ENCODE measurements around the gene NUDT22.

NUDT22 gene

DNA sequence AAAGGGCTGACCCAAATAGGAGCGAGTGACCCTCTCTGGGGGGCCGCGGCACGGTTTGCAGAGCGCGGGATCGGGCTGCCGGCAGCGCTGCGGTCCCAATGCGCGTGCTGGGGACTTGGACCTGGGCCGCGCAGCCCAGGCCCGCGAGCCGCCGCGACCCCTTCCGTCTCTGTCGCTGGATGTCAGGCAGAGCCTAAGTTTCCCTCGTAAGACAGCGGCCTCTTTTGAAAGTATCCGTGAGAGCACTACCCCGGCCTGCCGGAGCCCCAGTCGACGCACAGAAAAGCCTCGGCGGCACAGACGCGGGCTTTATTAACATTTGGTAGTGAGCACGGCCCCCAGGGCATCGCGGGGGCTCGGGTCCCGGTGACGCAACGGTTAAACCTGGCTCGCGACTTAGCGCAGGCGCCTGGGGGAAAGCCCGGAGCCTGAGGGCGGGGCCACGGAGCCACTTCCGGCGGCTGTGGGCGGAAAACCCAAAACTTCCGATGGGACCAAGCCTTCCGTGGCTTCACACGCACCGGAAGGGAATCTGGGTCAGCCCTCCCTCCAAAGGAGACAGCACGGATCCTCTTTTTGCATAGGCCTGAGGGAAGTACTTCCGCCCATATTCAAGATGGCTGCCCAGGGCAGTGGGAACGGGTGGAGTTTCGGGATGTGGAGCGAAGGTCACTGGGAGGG, 43.6 kb downstream of the NUDT22 start:
- peak; percentile 100 for DNase-seq (ENCODE audit: low read depth in 2 of 2)

- DNase-seq (ENCODE audit: low read depth in 2 of 2) = no peak
Measured at GRCh38 chr11:64275031-64275800, 49.1 kb downstream of the NUDT22 start.

GRCh38 chr11:64275841-64276240, 49.8 kb downstream of the NUDT22 start:
- DNase-seq (ENCODE audit: low read depth in 2 of 2) = no peak

DNA sequence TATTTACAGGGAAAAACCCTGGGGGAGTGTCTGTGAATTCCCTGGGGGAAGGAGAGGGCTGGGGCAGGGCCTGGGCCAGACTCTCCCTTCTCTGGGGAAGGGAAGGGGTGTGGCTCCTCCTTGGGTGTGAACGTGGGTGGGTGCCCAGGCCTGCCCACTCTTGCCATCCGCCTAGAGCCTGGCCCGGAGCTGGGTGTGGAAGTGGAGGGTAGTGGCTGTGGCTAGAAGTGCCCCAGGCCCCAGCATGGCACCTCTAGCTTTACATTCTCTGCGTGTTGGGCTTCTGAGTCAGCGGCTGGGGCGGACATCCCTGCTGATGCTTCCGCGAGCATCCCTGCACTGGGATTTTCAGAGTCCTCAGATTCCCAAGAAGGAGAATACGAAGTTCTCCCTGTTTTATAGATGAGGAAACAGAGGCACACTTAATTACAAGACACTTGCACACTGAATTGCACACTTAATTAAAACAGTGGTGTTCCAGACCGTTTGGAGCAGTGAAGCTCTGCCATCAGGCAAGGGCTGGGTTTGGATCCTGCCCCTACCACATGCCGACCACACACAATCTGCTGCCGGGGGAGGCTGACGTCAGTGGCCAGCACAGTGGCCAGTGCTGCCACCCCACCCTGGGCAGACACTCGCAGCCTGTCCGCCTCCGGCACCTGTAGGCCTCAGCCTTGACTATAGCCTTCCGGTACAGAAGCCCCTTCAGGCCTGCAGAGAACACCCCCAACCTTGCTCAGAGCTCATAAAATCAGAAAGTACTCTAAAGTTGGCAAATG, 50.8 kb downstream of the NUDT22 start:
- no peak for DNase-seq (ENCODE audit: low read depth in 2 of 2)

GRCh38 chr11:64278576-64279190, 52.6 kb downstream of the NUDT22 start:
- no peak for DNase-seq (ENCODE audit: low read depth in 2 of 2)
